NCI-H146 (cell line): ENCODE results near the gene ROCK2.
"Not testable (repeated sequence)": the region's sequence is repeated elsewhere in the genome, so short reads cannot be mapped to it uniquely, and the experiment has no call there.

Experiments used
- DNase-seq: peaks from one replicate; lab custom pipeline; 2025; lab: John Stamatoyannopoulos, UW

ROCK2 gene

DNA sequence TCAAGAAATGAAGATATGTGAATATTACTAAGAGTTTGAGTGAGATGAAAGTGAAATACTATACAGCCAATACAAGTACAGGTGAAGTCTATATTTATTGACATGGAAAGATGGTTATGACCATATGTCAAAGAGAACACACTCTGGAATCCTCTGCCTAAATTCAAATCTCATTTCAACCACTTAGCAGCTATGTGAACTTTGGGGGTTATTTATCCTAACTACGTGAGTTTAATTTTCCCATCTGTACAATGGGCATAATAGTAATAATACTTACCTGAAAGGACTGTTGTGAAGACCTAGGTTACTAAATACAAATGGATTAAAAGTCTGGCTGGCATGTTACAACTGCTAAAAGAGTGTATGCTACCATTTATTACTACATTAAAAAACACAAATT lies 79.6 kb downstream of the ROCK2 start:
- DNase-seq: no peak

DNA sequence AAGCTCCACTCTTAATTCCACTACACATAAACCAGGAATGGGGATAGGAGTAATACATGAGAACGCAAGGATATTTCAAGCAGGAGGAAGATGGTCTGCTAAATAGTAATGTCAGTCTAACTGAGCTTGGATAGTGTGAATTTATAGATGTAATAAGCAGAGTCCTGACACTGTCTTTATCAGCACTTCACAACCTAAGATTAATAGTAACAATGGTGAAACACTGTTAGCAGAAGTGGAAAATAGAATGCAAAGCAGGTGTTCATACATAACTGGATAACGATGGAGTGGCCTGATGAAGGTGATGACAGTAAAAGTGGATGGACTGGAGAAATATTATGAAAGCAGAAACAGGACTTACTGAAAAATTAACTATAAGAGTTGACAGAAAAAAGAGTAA lies 80.4 kb downstream of the ROCK2 start:
- no peak for DNase-seq

DNA sequence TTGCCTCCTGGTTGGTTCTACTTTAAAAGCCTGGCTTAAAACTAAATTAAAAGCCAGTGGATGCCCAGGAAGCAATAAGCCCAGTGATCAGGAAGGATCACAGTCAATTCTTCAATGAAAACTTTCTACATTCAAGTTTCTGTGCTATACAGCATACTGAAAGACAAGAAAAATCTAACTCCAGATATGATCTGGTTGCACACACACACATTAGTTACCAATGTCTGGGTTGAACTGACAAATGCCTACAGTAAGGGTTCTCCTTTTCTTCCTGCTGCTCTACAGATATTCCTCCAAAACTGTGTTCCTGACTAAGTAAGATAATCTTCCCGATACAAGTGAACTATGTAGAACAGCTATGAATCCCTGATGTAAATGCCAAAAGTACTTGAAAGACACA lies 81.3 kb downstream of the ROCK2 start:
- DNase-seq: no peak

DNA sequence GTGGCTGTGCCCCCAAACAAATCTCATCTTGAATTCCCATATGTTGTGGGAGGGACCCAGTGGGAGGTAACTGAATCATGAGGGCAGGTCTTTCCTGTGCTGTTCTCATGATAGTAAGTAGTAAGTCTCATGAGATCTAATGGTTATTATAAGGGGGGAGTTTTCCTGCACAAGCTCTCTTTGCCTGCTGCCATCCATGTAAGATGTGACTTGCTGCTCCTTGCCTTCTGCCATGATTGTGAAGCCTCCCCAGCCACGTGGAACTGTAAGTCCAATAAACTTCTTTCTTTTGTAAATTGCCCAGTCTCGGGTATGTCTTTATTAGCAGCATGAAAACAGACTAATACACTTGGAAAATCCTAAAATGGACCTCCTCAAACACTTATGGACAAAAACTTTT lies 82.0 kb downstream of the ROCK2 start:
- DNase-seq: not testable (repeated sequence)

DNA sequence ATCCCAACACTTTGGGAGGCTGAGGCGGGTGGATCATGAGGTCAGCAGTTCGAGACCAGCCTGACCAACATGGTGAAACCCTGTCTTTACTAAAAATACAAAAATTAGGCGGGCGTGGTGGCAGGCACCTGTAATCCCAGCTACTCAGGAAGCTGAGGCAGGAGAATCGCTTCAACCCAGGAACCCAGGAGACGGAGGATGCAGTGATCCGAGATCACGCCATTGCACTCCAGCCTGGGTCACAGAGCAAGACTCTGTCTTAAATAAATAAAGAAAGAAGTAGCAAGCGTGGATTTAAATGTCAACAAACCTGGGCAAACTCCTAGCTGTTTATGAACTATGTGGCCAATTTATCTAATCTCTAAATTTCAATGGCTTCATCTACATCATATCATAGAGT lies 82.9 kb downstream of the ROCK2 start:
- not testable (repeated sequence) for DNase-seq

DNA sequence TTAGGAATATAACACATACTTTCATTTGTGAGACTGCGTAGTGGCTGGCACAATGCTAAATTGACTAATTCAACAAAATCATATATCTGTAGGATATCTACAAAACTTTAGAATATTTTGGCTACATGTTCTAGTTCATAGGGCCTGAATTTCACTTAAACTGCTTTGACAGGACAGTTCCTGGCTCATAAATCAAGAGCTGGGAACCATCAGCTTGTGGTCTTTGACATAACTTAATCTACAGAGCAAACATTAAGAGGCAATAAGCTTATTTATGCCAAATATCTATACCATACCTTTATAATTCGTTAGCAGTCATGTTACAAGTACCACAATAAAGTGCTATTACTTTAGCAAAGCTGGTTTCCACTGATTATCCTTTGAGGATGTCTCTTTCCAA lies 83.5 kb downstream of the ROCK2 start:
- no peak for DNase-seq

DNA sequence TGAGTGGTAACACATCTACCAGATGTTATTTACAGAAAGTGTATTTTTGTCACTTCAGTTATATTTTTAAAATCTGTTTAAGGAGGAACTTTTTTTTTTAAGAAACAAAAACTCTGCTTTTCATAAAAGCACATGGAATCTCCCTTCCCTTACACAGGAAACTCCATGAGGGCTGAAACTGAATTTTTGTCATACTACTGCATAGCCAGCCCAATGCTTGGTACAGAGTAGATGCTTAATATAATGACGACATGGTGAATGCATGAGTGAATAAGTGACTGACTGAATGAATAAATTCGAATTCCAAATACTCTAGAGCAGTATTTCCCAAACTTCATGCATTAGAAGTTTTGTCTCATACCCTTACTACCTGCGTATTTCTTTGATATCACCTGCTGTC lies 86.5 kb downstream of the ROCK2 start:
- no peak for DNase-seq

DNA sequence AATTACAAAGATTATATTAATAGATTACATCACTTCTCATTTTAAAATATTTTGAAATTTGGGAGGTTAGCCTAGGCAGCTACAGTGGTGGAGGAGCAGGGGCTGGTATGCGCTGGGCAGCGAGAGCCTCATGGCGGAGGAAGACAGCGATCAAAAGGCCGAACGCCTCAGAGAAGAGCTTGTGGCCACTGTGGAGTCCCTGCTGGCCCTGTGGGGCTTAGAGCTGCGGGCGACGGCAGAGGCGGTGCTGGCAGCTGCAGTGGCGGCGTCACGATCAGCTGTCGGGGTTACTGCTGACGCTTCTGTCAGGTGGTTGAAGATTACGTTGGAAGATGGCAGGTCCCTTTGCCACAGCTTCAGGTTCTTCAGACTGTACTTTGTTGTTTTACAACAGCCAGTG lies 87.4 kb downstream of the ROCK2 start:
- DNase-seq: no peak

DNA sequence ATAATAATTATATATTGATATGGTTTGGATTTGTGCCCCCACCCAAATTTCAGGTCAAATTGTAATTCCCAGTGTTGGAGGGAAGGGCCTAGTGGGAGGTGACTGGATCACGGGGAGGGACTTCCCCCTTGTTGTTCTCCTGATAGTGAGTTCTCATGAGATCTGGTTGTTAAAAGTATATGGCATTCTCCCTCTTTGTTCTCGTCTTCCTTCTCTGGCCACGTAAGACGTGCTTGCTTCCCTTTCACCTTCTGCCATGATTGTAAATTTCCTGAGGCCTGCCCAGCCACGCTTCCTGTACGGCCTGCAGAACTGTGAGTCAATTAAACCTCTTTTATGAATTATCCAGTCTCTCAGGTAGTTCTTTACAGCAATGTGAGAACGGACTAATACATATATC lies 88.3 kb downstream of the ROCK2 start:
- DNase-seq: no peak

DNA sequence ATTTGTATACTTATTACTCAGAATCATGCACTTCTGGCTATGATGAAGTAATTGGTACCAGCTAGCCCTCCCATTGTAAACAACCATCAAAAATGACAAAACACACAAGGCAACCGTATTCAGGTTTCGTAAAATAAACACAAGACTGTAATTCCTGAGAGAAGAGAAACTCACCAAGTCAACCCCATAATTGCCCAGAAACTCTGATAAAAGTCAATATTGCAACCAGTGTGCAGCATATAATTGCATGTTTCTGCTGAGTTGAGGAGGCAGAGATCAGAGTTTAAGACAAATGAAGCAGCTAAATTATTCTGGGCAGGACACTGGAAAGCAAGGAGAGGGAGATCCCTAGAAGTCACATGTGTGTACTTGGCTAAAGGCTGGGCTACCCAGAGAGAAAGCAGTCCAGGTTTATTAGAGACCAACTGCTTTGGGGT lies 90.3 kb downstream of the ROCK2 start:
- peak; percentile 73 for DNase-seq

DNA sequence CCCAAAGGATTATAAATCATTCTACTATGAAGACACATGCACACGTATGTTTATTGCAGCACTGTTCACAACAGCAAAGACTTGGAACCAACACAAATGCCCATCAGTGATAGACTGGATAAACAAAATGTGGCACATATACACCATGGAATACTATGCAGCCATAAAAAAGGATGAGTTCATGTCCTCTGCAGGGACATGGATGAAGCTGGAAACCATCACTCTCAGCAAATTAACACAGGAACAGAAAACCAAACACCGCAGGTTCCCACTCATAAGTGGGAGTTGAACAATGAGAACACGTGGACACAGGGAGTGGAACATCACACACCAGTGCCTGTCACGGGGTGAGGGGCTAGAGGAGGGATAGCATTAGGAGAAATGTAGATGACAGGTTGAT lies 92.0 kb downstream of the ROCK2 start:
- DNase-seq: not testable (repeated sequence)

DNA sequence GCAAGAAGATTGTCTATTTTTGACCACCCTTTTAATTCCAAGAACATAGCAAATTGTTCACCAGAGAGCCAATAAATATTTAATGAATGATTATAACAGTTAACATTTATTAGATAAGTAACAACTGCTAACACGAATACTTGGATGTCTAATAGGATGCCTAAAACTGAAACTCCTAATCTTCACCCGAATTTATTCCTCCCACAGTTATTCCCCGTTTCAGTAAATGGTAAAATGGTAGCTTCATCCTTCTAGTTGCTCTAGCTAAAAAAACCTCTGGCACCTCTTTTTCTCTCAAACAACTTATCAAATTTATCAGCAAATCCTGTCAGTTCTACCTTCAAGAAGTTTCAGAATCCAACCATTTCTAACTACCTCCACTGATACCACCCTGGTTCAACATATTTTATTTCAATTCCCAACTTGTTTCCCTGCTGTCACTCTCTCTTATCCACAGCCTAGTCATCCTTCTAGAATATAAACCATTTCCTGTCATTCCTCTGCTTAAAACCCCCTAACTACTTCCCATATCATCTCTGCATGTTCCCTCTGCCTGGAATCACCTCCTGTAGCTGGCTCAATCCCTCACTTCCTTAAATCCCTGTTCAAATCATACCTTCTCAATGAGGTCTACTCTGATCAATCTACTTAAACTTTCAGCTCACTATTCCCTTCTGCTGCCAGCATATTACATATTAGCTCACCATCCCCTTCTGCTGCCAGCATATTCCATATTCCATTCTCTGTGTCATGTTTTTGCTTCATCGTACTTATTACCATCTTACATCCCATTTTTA lies 93.8 kb downstream of the ROCK2 start:
- no peak for DNase-seq

DNA sequence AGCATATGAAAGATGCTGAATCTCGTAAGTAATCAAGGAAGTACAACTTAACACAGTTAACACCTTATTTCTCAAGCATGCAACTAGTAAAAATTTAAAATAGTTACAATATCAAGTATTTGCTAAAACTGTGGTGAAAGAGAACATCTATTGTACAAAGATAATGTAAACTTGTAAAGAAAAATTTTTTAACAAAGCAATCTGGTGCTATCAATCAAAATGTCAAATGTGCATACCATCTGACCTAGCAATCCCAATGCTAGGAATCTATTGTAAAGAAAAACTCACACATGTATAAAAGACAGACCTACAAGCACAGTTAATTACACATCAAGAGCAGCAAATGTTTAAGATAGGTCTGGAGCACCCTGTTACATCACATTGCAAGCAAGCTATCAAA lies 99.1 kb downstream of the ROCK2 start:
- DNase-seq: no peak

DNA sequence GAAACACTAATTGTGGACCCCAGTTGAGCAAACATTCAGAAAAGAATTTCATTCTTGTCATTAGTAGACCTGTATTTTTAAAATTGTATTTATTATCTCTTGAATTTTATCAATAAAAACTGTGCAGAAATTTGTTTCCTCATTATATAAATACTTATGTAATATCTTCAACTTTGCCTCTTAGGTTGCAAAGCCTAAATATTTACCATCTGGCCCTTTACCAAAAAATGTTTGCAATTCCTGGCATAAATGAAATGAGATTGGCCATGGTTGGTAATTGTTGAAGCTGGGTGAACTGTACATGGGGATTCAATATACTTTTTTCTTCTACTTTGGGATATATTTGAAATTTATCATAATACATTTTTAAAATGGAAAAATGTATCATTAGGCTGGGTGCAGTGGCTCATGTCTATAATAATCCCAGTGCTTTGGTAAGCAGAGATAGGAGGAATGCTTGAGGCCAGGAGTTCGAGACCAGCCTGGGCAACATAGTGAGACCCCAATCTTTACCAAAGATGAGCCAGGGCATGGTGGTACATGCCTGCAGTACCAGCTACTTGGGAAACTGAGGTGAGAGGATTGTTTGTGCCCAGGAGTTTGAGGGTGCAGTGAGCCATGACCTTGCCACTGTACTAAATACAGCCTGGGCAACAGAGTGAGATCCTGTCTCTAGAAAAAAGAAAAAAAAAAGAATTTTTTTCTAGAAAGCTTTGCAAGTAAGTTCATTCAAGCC lies 100.2 kb downstream of the ROCK2 start:
- DNase-seq: no peak

DNA sequence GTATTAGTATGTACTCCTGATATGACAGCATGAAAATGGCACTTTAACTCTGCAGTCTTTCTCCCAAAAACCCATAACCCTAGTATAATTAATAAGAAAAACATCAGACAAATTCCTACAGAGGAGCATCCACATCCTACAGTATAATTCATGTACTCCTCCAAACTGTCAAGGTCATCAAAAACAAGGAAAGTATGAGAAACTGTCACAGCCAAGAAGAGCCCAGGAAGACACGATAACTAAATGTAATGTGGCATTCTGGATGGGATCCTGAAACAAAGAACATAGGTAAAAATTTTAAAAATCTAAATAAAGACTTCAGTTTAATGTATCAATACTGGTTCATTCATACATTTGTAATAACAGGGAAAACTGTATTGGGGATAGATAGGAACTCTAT lies 100.9 kb downstream of the ROCK2 start:
- DNase-seq: no peak

DNA sequence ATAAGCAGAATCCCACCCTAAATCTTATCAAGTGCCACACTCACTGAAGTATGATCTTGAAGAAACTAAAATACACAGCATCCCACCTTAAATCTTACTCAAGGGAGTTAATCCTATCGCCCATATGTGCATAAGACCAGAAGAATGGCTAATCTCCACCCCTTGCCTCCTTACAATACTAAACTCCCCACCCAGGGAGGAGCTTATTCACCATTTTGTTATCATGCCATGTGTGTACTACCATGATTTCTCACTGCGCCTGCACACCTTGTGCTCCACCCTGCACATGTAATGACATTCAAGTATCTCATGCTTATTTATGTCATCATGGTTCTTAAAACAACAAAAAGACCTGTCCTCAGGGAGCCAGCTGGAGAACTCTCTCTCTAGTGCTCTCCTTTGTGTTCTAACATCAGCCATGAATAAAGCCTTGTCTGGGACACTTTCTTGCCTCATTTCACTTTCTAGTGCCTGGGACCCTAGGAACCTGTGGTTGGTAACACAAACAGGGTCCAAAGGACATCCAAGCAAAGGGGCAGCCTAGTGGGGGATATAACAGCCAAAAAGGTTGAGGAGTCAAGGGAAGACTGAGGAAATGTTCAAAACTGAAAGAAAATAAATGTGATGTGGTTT lies 101.8 kb downstream of the ROCK2 start:
- DNase-seq: no peak

DNA sequence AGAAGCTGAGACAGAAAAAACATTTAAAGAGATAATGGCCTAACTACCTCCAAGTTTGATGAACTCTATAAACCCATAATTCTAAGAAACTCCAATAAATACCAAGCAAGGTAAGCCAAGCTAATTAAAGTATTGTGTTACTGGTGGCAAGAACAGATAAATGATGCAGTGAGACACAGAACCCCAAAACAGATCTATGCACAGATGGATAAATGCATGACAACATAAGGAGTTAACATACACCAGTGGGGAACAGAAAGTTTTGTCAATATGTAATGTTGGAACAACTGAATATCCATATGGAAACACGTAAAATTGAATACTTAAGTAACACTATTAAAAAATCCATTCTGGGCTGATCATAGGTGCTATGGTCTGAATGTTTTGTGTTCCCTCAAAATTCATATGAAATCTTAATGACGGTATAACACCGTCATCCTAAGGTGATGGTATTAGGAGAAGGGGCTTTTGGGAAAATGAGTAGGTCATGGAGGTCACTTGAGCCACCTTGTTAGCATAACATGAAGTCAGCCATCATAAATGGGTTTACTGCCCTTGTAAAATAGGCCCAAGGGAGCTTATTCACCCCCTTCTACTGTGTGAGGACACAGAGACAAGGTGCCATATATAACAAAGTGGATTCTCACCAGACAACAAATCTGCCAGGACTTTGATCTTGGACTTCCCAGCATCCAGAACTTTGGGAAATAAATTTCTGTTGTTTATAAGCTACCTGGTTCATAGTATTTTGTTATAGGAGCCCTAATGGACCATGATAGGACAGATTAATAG lies 102.8 kb downstream of the ROCK2 start:
- no peak for DNase-seq

DNA sequence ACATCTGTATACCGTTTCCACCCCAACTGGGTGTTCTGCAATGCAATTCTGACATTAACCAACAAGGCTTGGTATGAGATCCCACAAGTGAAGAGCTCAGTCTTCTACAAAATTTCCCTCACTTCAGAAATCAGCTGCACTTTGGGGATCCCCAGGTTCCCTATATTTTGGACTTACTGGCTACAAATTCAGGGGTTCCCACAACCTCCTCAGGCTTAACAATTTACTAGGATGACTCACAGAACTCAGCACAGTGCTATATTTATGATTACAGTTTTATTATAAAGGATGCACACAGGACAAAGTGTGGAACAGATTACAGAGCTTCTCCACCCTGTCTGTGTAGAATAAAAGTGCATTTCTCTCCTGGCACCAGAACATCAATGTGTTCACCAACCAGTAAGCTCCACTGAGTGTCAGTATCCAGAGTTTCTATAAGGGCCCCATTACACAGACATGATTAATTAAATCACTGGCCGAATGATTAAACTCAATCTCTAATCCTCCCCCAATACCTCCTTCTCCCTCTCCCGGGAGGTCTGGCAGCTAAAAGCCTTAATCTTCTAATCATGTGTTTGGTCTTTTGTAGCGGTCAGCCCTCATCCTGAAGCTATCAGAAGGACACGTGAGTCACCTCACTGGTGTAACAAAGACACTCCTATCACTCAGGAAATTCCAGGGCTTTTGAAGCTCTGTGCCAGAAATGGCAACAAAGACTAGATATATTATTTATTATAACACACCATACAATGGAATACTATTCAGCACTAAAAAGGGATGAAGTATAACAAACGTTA lies 104.6 kb downstream of the ROCK2 start:
- no peak for DNase-seq

DNA sequence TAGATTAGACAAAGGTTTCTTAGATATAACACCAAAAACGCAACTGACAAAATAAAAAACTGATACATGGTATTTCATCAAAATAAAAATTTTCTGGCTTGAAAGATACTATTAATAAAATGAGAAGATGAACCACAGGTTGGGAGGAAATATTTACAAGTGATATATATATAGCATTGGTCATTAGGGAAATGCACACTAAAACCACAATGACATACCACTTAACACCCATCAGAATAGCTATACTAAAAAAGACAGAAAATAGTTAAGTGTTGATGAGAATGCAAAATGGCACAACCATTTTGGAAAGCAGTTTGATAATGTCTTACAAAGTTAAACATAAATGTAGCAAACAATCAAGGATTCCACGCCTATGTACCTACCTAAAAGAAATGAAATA lies 105.3 kb downstream of the ROCK2 start:
- DNase-seq: no peak

DNA sequence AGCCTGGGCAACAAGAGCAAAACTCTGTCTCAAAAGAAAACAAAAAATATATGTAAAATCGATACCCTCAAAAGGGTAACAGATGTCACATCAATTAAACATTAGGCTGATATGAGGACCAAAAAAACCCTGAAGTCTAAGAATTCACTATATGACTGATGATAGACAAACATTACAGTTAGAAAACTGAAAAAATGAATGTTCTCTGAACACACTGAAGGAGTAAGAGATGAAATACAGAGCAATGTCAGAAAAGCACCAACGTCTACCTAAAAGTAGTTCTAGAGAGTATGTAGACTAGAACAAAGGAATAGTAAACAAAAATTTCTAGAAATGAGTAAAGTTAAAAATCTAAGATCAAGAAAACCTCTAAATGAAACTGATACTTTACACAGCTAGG lies 107.3 kb downstream of the ROCK2 start:
- DNase-seq: no peak

DNA sequence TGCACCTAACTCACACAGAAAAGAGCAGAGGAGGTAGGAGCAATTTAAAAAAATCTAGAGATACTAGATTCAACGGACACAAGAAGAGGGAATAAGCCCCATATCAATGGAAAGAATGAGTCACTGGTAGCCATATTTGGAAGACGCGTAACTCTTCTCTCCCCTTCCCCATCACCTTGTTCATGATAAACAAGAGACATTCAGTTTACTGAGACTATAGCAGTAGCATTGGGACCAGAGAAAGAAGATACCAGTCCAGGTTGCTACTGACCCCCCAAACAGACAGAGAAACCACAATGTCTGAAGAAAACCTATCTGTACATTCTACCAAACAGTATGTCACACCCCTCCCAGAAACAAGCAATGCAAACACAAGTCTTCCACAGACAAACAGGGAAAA lies 108.1 kb downstream of the ROCK2 start:
- DNase-seq: no peak

DNA sequence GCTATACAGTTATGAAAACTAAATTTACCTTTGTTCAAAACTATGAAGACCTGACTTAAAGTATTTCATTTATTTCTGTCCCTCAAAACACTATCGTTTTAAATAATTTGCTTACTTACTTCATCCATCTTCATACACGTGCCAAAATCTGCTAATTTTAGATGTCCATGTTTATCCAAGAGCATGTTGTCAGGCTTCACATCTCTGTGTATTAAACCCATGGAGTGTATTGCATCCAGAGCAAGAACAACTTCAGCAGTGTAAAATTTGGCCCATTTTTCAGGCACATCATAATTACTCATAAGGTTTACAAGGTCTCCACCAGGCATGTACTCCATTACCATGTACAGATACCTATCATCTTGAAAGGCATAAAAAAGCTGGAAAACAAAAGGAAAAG lies 108.9 kb downstream of the ROCK2 start:
- DNase-seq: no peak
